Retina (tissue), 1 donor: Measurements from ENCODE around the gene MAST2.
A peak's percentile ranks its signal among the peaks of the same experiment; 100 is the strongest.
"Not testable (repeated sequence)": the region's sequence is repeated elsewhere in the genome, so short reads cannot be mapped to it uniquely, and the experiment has no call there.

Source experiments
- DNase-seq: peaks from one replicate; pipeline ENCODE4 v3.0.0-alpha.2; 2016

MAST2 gene

GRCh38 chr1:45952072-45952471 lies 148.7 kb downstream of the MAST2 start:
- DNase-seq, result no peak

- peak; percentile 16 for DNase-seq
These were observed 150.8 kb downstream of the MAST2 start for GRCh38 chr1:45953934-45954847.

DNA sequence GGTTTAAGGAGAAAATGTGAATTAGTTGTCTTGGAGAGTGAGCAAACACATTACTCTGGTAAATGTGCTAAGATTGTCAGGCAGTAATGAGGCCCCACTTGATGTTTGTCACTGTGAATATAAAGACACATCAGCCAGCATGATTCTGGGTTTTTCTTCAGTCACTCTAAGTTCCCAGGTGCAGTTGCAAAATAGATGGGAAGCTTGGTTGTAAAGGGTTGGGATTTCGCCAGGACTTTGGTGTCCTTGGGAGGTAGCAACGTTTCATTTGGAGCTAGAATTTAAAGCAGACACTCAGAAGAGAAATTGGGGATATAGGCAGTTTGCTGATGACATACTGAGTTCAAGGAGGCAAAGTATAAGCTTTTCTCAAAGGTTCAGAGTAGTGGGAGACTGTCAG lies 154.3 kb downstream of the MAST2 start:
- no peak for DNase-seq

DNA sequence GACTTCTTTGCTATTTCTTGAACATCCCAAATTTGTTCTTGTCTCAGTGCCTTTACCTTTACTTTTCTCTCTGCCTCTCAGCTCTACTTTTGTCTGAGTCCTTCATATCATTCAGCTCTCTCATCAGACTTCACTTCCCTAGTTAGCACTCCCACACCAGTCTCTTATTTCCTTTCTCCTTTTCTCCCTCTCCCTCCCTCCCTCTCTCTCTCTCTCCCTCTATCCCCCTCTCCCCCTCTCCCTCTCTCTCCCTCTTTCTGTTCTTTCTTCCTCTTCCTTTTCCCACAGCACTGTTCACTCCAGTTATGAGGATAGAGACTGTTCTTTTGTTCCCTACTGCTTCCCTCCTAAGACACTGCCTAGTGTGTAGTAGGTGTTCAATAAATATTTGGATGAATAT lies 154.9 kb downstream of the MAST2 start:
- no peak for DNase-seq

- no peak for DNase-seq
These were observed 157.7 kb downstream of the MAST2 start for GRCh38 chr1:45960930-45961715.

- DNase-seq, result not testable (repeated sequence)
These were observed 158.5 kb downstream of the MAST2 start for GRCh38 chr1:45961936-45962335.

- DNase-seq, result no peak
These were observed 165.7 kb downstream of the MAST2 start for GRCh38 chr1:45968941-45969666.

DNA sequence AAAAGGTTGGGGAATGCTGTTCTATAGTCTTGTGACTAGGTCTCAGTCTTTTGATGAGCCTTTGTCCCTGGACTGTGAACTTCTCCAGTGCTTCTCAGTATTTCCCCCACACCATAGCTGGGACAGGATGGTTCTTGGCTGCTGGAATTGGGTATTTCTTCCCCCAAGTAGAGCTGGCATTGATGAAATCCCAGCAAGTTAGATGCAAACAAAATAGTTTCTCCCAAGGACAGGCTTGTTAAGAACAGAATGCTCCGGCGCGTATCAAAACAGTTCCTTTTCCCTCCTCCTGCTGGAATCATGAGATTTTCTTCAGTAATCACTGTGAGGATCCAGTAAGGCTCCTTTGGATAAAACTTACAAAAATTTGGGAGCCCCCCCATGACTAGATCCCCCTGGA lies 166.5 kb downstream of the MAST2 start:
- no peak for DNase-seq

DNA sequence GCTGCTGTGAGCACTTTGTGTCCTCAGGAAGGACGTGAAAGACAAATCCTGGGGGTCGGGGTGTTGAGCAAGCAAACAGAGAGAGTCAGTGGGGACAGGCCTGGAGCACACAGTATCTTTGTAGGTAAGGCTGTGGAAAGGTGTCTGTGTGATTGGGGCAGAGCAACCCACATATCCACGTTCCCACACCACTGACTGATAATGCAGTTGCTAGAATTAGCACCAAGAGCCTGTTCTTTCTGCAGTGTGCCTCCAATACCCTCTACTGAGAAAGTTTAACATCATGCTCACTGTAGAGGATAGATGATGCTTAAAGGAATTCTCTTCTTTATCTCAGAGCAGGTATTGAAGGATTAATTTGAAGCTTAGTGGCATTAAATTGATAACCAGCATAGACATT lies 167.9 kb downstream of the MAST2 start:
- DNase-seq, result no peak

DNA sequence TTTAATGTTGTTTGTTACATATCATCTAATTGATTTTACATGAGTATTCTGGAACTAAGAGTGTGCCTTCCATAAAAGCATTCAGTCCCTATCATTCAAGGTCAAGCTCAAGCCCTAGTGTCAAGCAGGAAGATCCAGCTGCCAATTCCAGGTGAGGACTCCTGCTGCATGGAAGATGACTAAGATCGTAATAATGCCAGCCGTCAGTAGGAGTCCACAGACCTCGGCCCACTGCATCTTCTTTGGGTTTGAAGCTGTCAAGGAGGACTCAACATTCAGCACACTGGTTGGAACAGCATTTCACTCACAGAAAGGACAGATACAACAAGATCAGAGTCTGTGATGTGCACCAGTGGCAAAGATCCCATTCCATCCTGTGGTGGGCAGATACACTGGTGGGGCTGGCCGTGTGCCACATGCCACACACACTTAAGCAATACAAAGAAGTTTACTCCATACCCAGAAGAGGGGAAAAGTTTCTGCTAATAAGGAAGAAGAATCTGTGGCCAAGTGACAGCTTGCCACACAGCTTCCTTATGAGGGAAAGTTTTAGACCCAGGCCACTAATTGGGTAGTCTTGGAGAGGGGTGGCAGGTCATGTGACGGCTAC lies 168.6 kb downstream of the MAST2 start:
- no peak for DNase-seq

GRCh38 chr1:45972621-45973020 lies 169.2 kb downstream of the MAST2 start:
- DNase-seq, result no peak

DNA sequence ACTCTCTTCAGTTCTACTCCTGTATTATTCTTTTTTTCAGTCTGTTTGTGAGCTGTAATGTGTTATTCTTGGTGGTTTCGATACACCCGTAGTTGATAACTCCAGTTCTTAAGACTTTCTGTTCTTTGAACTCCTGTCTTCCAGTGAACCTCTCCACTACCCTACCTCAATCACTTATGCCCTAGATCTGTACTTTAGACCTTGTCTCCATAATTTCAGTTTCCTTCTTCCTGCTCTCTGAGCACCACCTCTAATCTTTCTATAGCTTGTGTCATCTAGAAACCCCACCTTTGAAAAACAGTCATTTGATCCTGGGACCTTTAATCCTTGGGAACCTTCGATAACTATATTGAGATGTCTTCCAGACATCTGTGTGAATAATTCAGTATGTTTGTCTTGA lies 169.7 kb downstream of the MAST2 start:
- no peak for DNase-seq

DNA sequence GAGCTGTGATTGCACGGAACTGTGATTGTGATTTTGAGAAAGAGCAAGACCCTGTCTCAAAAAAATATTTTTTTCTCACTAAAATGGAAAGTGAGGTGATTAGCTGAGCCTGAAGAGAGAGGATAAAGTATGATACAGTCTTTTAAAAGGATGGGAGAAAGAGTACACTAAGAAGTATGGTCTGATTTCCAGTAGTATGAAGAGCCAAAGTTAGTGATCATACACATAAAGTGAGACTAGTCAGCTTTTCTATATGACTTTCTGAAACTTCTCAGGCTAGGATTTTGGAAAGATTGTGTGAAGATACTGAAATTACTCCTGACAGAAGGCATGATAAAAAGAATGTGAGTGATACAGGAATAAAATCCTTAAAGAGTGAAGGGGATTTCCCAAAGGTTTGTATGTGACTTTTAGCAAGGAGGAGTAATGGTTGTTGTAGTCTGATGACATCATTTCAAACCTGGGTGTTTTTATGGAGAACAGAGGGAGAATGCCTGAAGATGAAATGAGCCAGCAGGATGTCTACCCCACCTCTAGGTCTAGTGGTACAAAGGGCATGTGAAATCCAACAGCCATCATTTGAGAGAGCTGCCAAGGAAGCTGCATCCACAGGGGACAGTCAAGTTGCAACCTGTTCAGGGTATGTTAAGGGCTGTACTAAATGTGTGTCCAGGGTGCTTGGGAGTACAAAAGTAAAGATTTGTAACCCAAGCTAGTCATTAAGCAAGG lies 171.3 kb downstream of the MAST2 start:
- no peak for DNase-seq

GRCh38 chr1:45976623-45977022 lies 173.2 kb downstream of the MAST2 start:
- DNase-seq, result no peak

DNA sequence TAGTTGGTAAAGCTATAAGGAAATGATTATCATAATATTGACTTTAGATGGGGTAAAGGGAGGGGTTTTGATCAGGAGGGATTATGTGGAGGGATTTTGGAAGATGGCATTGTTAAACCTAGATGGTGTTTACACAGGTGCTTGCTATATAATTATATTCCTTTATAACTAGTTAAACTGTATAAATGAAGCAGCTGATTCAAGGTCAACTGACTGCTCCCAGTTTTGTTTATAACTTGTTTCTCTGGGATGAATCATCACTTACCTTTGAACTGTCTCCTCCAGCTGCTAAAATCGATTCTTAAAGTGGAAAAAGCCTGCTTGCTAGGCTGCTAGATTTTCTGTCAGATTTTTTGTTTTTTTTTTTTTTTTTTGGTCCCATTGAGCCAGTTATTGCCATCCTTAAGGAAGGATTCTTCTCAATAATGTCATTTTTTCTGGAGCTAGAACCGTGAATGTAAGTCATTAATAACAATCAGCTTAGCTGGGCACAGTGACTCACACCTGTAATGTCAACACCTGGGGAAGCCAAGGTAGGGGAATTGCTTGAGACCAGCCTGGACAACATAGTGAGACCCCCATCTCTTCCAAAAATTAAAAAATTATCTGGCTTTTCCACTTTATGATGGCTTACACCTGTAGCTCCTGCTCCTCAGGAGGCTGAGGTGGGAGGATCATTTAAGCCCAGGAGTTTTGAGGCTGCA lies 175.8 kb downstream of the MAST2 start:
- DNase-seq, result no peak

DNA sequence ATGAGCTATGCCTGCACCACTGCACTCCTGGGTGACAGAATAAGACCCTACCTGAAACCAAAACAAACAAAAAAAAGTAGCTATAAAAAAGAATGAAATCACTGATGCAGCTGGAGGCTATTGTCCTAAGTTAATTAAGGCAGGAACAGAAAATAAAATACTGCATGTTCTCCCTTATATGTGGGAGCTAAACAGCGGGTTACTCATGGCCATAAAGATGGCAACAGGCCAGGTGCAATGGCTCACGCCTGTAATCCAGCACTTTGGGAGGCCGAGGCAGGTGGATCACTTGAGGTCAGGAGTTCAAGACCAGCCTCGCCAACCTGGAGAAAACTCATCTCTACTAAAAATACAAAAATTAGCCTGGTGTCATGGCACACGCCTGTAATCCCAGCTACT lies 176.4 kb downstream of the MAST2 start:
- DNase-seq, result no peak

DNA sequence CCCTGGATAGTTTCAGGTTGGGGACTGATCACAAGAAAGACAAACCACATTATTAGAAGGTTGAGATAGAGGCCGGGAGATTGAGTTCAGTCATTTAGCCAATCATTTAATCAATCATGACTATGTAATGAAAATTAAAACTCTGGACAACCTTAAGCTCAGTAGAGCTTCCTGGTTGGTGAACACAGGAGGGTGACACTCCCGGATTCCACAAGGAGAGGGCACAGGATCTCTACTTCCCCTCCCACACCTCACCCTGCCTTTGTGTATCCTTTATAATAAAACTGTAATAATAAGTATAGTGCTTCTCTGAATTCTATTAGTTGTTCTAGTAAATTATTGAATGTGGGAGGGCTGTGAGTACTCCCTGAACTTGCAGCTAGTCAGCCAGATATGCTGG lies 178.9 kb downstream of the MAST2 start:
- DNase-seq, result no peak

- DNase-seq, result no peak
These were observed 180.6 kb downstream of the MAST2 start for GRCh38 chr1:45983967-45984366.

DNA sequence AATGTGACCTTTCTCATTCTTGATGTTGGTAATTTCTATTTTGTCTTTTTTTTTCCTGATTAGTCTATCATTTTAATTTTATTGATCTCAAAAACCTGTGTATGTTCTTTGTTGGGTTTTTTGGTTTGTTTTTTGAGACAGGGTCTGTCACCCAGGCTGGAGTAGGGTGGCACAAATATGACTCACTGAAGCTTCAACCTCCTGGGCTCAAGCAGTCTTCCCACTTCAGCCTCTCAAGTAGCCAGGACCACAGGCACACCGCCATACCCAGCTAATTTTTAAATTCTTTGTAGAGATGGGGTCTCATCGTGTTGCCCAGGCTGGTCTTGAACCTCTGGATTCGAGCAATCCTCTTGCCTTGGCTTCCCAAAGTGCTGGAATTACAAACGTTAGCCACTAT lies 183.8 kb downstream of the MAST2 start:
- no peak for DNase-seq

DNA sequence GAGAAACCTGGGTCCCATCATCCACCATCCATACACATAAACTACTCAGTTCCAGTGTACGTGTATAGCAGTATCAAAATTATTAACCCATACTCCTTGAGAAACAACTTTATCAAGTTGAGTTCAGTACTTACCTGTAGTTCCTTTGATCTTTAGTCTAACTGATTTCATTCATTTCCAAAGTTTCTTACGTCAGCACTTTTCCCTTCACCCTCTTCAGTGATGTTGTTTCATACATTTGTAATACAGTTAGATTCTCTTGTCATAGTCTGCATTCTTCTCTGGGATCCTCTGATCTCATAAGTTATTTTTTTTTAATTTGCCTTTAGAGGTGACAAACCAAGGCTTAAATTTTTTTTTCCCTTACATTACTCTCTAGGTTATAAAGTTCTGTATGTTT lies 185.8 kb downstream of the MAST2 start:
- no peak for DNase-seq

DNA sequence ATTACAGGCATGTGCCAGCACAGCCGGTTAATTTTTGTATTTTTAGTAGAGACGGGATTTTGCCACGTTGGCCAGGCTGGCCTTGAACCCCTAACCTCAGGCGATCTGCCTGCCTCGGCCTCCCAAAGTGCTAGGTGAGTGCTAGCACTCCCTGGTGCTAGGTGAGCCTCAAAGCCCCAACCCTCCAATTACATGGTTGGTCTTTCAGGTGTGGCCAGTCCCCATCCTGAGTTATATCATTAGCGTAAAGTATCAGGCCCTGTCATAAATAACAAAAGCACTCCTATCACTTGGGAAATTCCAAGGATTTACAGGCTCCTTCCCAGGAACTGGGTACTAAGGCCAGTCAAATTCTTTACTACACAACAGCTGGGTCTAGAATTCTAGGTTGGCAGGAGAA lies 191.0 kb downstream of the MAST2 start:
- no peak for DNase-seq

- no peak for DNase-seq
These were observed 191.9 kb downstream of the MAST2 start for GRCh38 chr1:45995298-45995697.
